A204.1 (cell line): Measurements from ENCODE around the gene EIF4E.
A peak's percentile ranks its signal among the peaks of the same experiment; 100 is the strongest.
"Not testable (repeated sequence)": the region's sequence is repeated elsewhere in the genome, so short reads cannot be mapped to it uniquely, and the experiment has no call there.

Experiments used
- FAIRE-seq: peaks from 2 replicates; lab custom pipeline; 2012; peaks lifted over from hg19 to GRCh38; lab: Jason Lieb, UNC

The EIF4E gene

GRCh38 chr4:98928505-98929340 lies at the start of gene EIF4E:
EIF4E (minus strand) TSS chr4:98929133; CDS start chr4:98929112, 21 bp downstream.
- FAIRE-seq, result peak; percentile 96

- no peak for FAIRE-seq
Observed at GRCh38 chr4:98977557-98977956, 48.6 kb upstream of the EIF4E start.

- FAIRE-seq, result no peak
Observed at GRCh38 chr4:98976716-98977115, 47.8 kb upstream of the EIF4E start.

GRCh38 chr4:98969878-98970785 lies 41.2 kb upstream of the EIF4E start:
- FAIRE-seq, result no peak

- FAIRE-seq, result no peak
Observed at GRCh38 chr4:98967786-98968329, 38.9 kb upstream of the EIF4E start.

- FAIRE-seq, result no peak
Observed at GRCh38 chr4:98966926-98967325, 38.0 kb upstream of the EIF4E start.

GRCh38 chr4:98963538-98964433 lies 34.9 kb upstream of the EIF4E start:
- FAIRE-seq, result no peak

- no peak for FAIRE-seq
Observed at GRCh38 chr4:98961770-98962169, 32.8 kb upstream of the EIF4E start.

- FAIRE-seq, result no peak
Observed at GRCh38 chr4:98959411-98959810, 30.5 kb upstream of the EIF4E start.

GRCh38 chr4:98958065-98958464 lies 29.1 kb upstream of the EIF4E start:
- no peak for FAIRE-seq

- no peak for FAIRE-seq
Observed at GRCh38 chr4:98955229-98955628, 26.3 kb upstream of the EIF4E start.

- no peak for FAIRE-seq
Observed at GRCh38 chr4:98951710-98952109, 22.8 kb upstream of the EIF4E start.

- no peak for FAIRE-seq
Observed at GRCh38 chr4:98950925-98951324, 22.0 kb upstream of the EIF4E start.

GRCh38 chr4:98946359-98946758 lies 17.4 kb upstream of the EIF4E start:
- no peak for FAIRE-seq

- no peak for FAIRE-seq
Observed at GRCh38 chr4:98945297-98945850, 16.4 kb upstream of the EIF4E start.

- FAIRE-seq, result peak; percentile 95
Observed at GRCh38 chr4:98939892-98940298, 11.0 kb upstream of the EIF4E start.

GRCh38 chr4:98939438-98939837 lies 10.5 kb upstream of the EIF4E start:
- FAIRE-seq, result no peak

- FAIRE-seq, result no peak
Observed at GRCh38 chr4:98937986-98938720, 9.2 kb upstream of the EIF4E start.

GRCh38 chr4:98935633-98936032 lies 6.7 kb upstream of the EIF4E start:
- no peak for FAIRE-seq

- FAIRE-seq, result not testable (repeated sequence)
Observed at GRCh38 chr4:98934851-98935250, 5.9 kb upstream of the EIF4E start.

GRCh38 chr4:98932539-98932938 lies 3.6 kb upstream of the EIF4E start:
- no peak for FAIRE-seq
